Hematopoietic multipotent progenitor cell treated with erythropoietin and hydrocortisone succinate and interleukin-3 and kit ligand, for 17 days (in vitro differentiated cells): ENCODE data around the gene STRN3.
"Not testable (repeated sequence)": the region's sequence is repeated elsewhere in the genome, so short reads cannot be mapped to it uniquely, and the experiment has no call there.

Experiments used
- DNase-seq: peaks from one replicate; pipeline ENCODE4 v3.0.0-alpha.2; 2015; ENCODE audit warnings: low spot score

Gene STRN3

DNA sequence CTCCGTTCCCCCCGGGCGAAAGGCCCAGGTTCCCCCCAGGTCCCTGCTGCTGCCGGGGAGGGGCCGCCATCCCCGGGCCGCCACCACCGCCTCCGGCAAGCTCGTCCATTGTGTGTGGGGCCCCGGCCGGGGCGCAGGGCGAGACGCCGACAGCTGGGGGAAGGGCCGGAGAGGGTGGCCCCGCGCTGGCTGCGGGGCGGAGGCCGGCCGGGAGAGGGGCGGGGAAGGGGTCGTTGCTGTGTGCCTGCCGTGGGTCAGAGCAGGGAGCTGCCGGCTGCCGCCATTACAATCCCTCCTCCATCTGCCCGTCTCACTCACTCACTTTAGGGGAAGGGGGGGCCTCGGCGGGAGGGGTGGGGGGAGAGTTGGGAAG is at the start of gene STRN3:
STRN3 (minus strand) TSS at position 303 of the 373 bp plus-strand sequence; CDS start at position 109, 194 bp downstream.
- DNase-seq = no peak

GRCh38 chr14:31075144-31075543 is 49.0 kb upstream of the STRN3 start:
- DNase-seq = no peak

GRCh38 chr14:31071151-31071550 is 45.0 kb upstream of the STRN3 start:
- DNase-seq = no peak

DNA sequence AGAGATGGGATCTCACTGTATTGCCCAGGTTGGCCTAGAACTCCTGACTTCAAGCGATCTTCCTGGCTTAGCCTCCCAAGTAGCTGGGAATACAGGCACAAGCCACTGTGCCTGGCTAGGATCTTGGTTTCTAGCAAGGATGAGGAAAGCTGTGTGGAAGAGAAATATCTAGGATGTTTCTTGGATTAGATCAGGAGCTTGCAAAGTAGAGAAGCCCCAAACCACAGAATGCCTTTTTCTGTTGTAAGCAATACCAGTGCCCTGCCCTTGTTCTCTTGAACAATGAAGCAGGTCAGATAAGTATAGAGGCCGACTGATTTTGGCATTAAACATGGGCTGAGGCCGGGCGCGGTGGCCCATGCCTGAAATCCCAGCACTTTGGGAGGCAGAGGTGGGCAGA is 44.3 kb upstream of the STRN3 start:
- DNase-seq = no peak

DNA sequence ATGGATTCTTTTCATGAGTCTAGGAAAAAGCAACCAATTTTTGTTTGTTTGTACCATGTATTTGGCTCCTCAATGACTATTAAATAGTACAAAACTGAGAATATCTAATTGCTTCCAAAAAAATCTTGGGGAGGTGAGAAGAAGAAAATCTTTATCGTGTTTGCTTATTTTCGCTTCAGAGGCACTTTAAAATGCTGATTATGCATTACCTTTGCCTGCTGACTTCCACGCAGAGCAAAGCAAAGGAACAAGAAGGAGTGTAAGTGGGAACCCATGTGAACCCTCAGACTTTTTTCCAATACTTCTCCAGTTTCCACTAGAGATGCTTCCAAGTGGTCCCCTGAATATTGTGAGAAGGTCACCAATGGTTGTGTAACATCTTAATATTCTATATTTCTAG is 43.2 kb upstream of the STRN3 start:
- no peak for DNase-seq

- DNase-seq = no peak
These were observed 42.1 kb upstream of the STRN3 start for GRCh38 chr14:31068235-31068634.

- DNase-seq = not testable (repeated sequence)
These were observed 36.7 kb upstream of the STRN3 start for GRCh38 chr14:31062908-31063307.

- DNase-seq = peak; percentile 32
These were observed 34.2 kb upstream of the STRN3 start for GRCh38 chr14:31060253-31060875.

DNA sequence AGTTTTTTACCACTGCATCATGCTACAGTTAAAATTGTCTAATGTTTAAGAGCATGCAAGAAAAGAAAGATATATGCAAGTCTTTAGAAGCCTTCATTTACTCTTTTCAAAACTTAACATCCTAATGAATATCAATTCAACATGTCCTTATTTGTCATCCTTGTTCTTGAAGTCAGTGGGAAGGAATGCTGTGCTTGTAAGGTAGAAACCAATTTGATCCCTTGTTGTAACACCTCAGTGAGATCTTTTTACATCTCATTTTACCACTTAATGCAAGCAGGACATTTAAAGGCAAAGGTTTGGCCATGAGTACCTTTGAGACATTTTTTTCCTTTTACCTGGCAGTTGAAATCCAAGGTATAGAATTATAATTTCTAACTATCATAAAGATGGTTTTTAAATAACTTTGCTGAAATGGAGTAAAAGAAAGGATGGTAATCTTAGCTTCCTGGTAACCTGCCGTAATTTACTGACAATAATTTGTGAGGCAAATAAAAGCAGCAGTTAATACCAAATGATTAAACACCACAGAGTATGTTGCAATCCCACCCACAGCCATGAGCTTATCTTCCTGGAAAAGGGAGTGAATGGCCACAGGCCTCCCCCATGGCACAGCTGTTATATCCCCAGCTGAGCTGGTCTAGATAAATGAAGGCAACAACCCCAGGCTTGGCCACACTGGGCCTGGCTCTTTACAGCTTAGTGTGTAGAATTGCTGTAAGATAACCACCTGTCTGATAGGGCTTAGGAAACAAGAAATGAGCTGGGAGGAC is 33.2 kb upstream of the STRN3 start:
- peak; percentile 85 for DNase-seq

GRCh38 chr14:31057701-31058364 is 31.7 kb upstream of the STRN3 start:
- no peak for DNase-seq

GRCh38 chr14:31057035-31057434 is 30.9 kb upstream of the STRN3 start:
- no peak for DNase-seq

GRCh38 chr14:31052905-31053586 is 26.9 kb upstream of the STRN3 start:
- not testable (repeated sequence) for DNase-seq

DNA sequence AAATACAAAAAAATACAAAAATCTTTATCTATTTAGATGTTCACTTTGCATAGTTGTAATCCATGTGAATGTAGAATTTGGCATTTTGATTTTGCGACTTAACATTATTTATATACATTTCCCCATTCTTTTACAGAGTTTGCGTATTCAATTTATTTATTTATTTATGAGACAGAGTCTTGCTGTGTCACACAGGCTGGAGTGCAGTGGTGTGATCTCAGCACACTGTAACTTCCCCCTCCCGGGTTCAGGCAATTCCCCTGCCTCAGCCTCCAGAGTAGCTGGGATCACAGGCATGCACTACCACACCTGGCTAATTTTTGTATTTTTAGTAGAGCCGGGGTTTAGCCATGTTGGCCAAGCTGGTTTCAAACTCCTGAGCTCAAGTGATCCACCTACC is 25.3 kb upstream of the STRN3 start:
- DNase-seq = no peak

GRCh38 chr14:31051023-31051422 is 24.8 kb upstream of the STRN3 start:
- DNase-seq = no peak

- peak; percentile 40 for DNase-seq
These were observed 21.3 kb upstream of the STRN3 start for GRCh38 chr14:31047503-31047902.

DNA sequence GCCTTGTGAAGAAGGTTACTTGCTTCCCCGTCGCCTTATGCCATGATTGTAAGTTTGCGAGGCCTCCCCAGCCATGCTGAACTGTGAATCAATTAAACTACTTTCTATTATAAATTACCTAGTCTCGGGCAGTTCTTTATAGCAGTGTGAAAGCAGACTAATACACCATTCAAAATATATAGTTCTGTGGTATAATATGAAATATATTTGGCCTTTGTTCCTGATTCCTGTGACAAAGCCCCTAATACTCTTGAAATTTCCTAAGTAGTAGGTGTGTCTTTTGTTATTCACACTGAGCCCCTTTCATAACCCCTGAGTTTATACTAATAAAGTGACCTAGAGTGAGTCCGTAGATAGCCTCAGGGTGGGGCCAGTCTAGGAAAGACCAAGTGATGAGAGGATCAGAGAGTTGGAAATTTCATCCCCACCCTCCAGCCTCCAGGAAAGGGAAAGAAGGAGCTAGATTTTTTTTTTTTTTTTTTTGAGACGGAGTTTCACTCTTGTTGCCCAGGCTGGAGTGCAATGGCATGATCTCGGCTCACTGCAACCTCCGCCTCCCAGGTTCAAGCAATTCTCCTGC is 19.4 kb upstream of the STRN3 start:
- no peak for DNase-seq

GRCh38 chr14:31043379-31043778 is 17.2 kb upstream of the STRN3 start:
- DNase-seq = no peak

DNA sequence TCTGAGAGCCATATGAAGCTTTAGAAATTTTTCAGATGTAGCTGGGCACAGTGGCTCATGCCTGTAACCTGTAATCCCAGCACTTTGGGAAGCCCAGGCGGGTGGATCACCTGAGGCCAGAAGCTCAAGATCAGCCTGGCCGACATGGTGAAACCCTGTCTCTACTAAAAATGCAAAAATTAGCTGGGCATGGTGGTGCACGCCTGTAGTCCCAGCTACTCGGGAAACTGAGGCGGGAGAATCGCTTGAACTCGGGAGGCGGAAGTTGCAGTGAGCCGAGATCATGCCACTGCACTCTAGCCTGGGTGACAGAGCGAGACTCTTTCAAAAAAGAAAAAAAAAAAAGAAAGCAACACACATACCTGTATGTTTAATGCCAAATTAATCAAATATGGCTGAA is 16.7 kb upstream of the STRN3 start:
- DNase-seq = not testable (repeated sequence)

GRCh38 chr14:31042300-31042699 is 16.1 kb upstream of the STRN3 start:
- no peak for DNase-seq

- peak; percentile 78 for DNase-seq
These were observed 12.5 kb upstream of the STRN3 start for GRCh38 chr14:31038521-31039166.

DNA sequence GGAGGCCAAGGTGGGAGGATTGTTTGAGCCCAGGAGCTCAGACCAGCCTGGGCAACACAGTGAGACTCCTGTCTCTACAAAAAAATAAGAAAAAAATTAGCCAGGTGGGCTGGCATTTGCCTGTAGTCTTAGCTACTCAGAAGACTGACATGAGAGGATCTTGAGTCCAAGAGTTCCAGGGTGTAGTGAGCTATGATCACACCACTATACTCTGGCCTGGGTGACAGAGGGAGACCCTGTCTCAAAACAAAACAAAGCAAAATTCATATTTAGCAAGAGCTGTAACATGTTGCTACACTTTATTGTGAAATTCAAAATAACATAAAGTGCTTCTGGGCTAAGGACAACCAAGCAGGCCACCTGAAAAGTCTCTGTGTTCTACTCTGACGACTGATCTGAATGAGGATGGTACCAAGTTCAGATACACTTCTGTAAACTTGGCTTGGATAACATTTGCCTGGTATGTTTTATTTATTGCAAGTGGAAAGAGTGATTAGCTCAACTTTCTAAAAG is 11.6 kb upstream of the STRN3 start:
- DNase-seq = peak; percentile 48
